Mesendoderm (in vitro differentiated cells): ENCODE results near the gene SDK1.

Experiments used
- DNase-seq: peaks from one replicate; pipeline ENCODE4 v3.0.0; 2013
- H2AK5ac ChIP-seq: 2 replicates; pipeline ENCODE4 v1.6.1; 2013; ENCODE audit warnings: low read length, inconsistent platforms
- H2BK120ac ChIP-seq: 2 replicates; pipeline ENCODE4 v1.6.1; 2013; ENCODE audit warnings: low read depth, mild to moderate bottlenecking, low read length, moderate library complexity, mixed read lengths
- H2BK15ac ChIP-seq: replicated peaks from 2 replicates; pipeline ENCODE4 v1.6.1; 2013; ENCODE audit warnings: low read depth, mild to moderate bottlenecking, moderate library complexity
- H2BK5ac ChIP-seq: 2 replicates; pipeline ENCODE4 v1.6.1; 2013; ENCODE audit warnings: low read length, inconsistent platforms
- H3K18ac ChIP-seq: 2 replicates; pipeline ENCODE4 v1.6.1; 2013; ENCODE audit warnings: mild to moderate bottlenecking, low read length, mixed read lengths
- H3K23ac ChIP-seq: one replicate; pipeline ENCODE4 v1.6.1; 2013; ENCODE audit warnings: low read length
- H3K27ac ChIP-seq: 2 replicates; pipeline ENCODE4 v1.5.1; 2013; ENCODE audit warnings: low read depth, mild to moderate bottlenecking, inconsistent platforms, low read length, moderate library complexity
- H3K27me3 ChIP-seq: 2 replicates; pipeline ENCODE4 v1.6.1; 2013; ENCODE audit warnings: low read length, control low read depth, mild to moderate bottlenecking, inconsistent platforms; ENCODE audit not compliant: insufficient read depth, poor library complexity
- H3K36me3 ChIP-seq: 2 replicates; pipeline ENCODE4 v1.6.1; 2013; ENCODE audit warnings: low read length, inconsistent platforms; ENCODE audit not compliant: control insufficient read depth, insufficient read depth
- H3K4ac ChIP-seq: one replicate; pipeline ENCODE4 v1.6.1; 2013; ENCODE audit warnings: low read depth, mild to moderate bottlenecking, low read length, moderate library complexity
- H3K4me1 ChIP-seq: 2 replicates; pipeline ENCODE4 v1.6.1; 2013; ENCODE audit warnings: low read depth, low read length, inconsistent platforms; ENCODE audit not compliant: control insufficient read depth
- H3K4me2 ChIP-seq: 2 replicates; pipeline ENCODE4 v1.6.1; 2013; ENCODE audit warnings: low read length
- H3K4me3 ChIP-seq: 2 replicates; pipeline ENCODE4 v1.5.1; 2013; ENCODE audit warnings: mild to moderate bottlenecking, low read length
- H3K56ac ChIP-seq: one replicate; pipeline ENCODE4 v1.6.1; 2013; ENCODE audit warnings: low read length
- H3K79me1 ChIP-seq: 2 replicates; pipeline ENCODE4 v1.6.1; 2013; ENCODE audit warnings: low read length, inconsistent platforms
- H3K79me2 ChIP-seq: 2 replicates; pipeline ENCODE4 v1.6.1; 2013; ENCODE audit warnings: mild to moderate bottlenecking, low read length; ENCODE audit not compliant: control insufficient read depth, insufficient read depth
- H3K9ac ChIP-seq: 2 replicates; pipeline ENCODE4 v1.6.1; 2013; ENCODE audit warnings: low read length, inconsistent platforms
- H4K5ac ChIP-seq: one replicate; pipeline ENCODE4 v1.6.1; 2013; ENCODE audit warnings: low read length
- H4K8ac ChIP-seq: one replicate; pipeline ENCODE4 v1.6.1; 2013; ENCODE audit warnings: low read depth, mild to moderate bottlenecking, control low read depth, low read length, moderate library complexity
- WGBS: extraction: QIAGEN DNeasy Blood & Tissue Kit; methylation state at CpG from one replicate; pipeline ENCODE4 v1.1.7; 2013; ENCODE audit warnings: low lambda C conversion rate, missing lambda C conversion rate; ENCODE audit not compliant: insufficient coverage; ENCODE audit errors: extremely low coverage; 5-methylcytosine and 5-hydroxymethylcytosine counted together

Gene SDK1

GRCh38 chr7:4079366-4079765, 778.3 kb downstream of the SDK1 start:
- WGBS: no CpG with 5 or more reads among the region's 11 CpGs
- Histone ChIP-seq H3K27me3 (no peaks in the 10 kb centered on the region), H3K18ac (no peak overlapping the region), H3K4me2 (no peak overlapping the region), H2AK5ac (no peak overlapping the region), H3K9ac (no peak overlapping the region), H4K5ac (no peak overlapping the region), H2BK15ac (no peak overlapping the region), H3K36me3 (no peaks in the 10 kb centered on the region), H3K4me1 (no peaks in the 10 kb centered on the region), H3K27ac (no peak overlapping the region), H3K79me1 (no peaks in the 10 kb centered on the region), H3K56ac (no peak overlapping the region), H3K23ac (no peak overlapping the region), H2BK5ac (no peak overlapping the region), H3K4ac (no peak overlapping the region), H3K79me2 (no peaks in the 10 kb centered on the region), H3K4me3 (no peak overlapping the region), H4K8ac (no peak overlapping the region), H2BK120ac (no peak overlapping the region)
- DNase-seq: no peak

- Histone ChIP-seq H3K4ac (no peak overlapping the region), H2BK120ac (no peak overlapping the region), H3K4me2 (no peak overlapping the region), H3K4me1 (no peaks in the 10 kb centered on the region), H3K79me1 (no peaks in the 10 kb centered on the region), H2AK5ac (no peak overlapping the region), H3K4me3 (no peak overlapping the region), H3K18ac (no peak overlapping the region), H3K79me2 (no peaks in the 10 kb centered on the region), H3K27me3 (no peaks in the 10 kb centered on the region), H4K5ac (no peak overlapping the region), H3K56ac (no peak overlapping the region), H3K27ac (no peak overlapping the region), H3K36me3 (no peaks in the 10 kb centered on the region), H4K8ac (no peak overlapping the region), H2BK5ac (no peak overlapping the region), H3K9ac (no peak overlapping the region), H2BK15ac (no peak overlapping the region), H3K23ac (no peak overlapping the region)
- DNase-seq: no peak
- no CpG with 5 or more reads among the region's 13 CpGs for WGBS
These were observed 778.9 kb downstream of the SDK1 start for GRCh38 chr7:4079956-4080355.

- no CpG with 5 or more reads among the region's 13 CpGs for WGBS
- H4K8ac ChIP-seq: no peak overlapping the region
- no peaks in the 10 kb centered on the region for H3K4me1 ChIP-seq
- no peak overlapping the region for H3K4me2 ChIP-seq
- DNase-seq: no peak
- H2BK15ac ChIP-seq: no peak overlapping the region
- H3K27ac ChIP-seq: no peak overlapping the region
- no peak overlapping the region for H3K4me3 ChIP-seq
- H3K56ac ChIP-seq: no peak overlapping the region
- no peaks in the 10 kb centered on the region for H3K79me1 ChIP-seq
- H3K23ac ChIP-seq: no peak overlapping the region
- no peak overlapping the region for H2BK120ac ChIP-seq
- H3K9ac ChIP-seq: no peak overlapping the region
- no peak overlapping the region for H3K18ac ChIP-seq
- no peak overlapping the region for H2AK5ac ChIP-seq
- no peaks in the 10 kb centered on the region for H3K79me2 ChIP-seq
- no peaks in the 10 kb centered on the region for H3K36me3 ChIP-seq
- no peak overlapping the region for H4K5ac ChIP-seq
- no peak overlapping the region for H2BK5ac ChIP-seq
- no peaks in the 10 kb centered on the region for H3K27me3 ChIP-seq
- no peak overlapping the region for H3K4ac ChIP-seq
These were observed 779.9 kb downstream of the SDK1 start for GRCh38 chr7:4080954-4081353.

- no CpG with 5 or more reads among the region's 1 CpG for WGBS
- no peak overlapping the region for H2AK5ac ChIP-seq
- H2BK120ac ChIP-seq: no peak overlapping the region
- no peak overlapping the region for H3K27ac ChIP-seq
- H3K23ac ChIP-seq: no peak overlapping the region
- H3K56ac ChIP-seq: no peak overlapping the region
- H3K27me3 ChIP-seq: no peaks in the 10 kb centered on the region
- no peak overlapping the region for H4K8ac ChIP-seq
- H3K4me3 ChIP-seq: no peak overlapping the region
- H3K9ac ChIP-seq: no peak overlapping the region
- H4K5ac ChIP-seq: no peak overlapping the region
- H3K4me1 ChIP-seq: no peaks in the 10 kb centered on the region
- H3K79me2 ChIP-seq: no peaks in the 10 kb centered on the region
- DNase-seq: no peak
- no peak overlapping the region for H3K4ac ChIP-seq
- H2BK15ac ChIP-seq: no peak overlapping the region
- H3K18ac ChIP-seq: no peak overlapping the region
- H3K36me3 ChIP-seq: no peaks in the 10 kb centered on the region
- no peak overlapping the region for H2BK5ac ChIP-seq
- H3K4me2 ChIP-seq: no peak overlapping the region
- H3K79me1 ChIP-seq: no peaks in the 10 kb centered on the region
These were observed 782.5 kb downstream of the SDK1 start for GRCh38 chr7:4083513-4083912.

- Histone ChIP-seq H3K18ac (no peak overlapping the region), H3K4me3 (no peak overlapping the region), H3K9ac (no peak overlapping the region), H3K79me2 (no peaks in the 10 kb centered on the region), H3K79me1 (no peaks in the 10 kb centered on the region), H2AK5ac (no peak overlapping the region), H4K5ac (no peak overlapping the region), H2BK5ac (no peak overlapping the region), H3K4ac (no peak overlapping the region), H3K27ac (no peak overlapping the region), H3K4me1 (no peaks in the 10 kb centered on the region), H2BK15ac (no peak overlapping the region), H3K36me3 (no peaks in the 10 kb centered on the region), H3K27me3 (no peaks in the 10 kb centered on the region), H2BK120ac (no peak overlapping the region), H4K8ac (no peak overlapping the region), H3K23ac (no peak overlapping the region), H3K56ac (no peak overlapping the region), H3K4me2 (no peak overlapping the region)
- WGBS: no CpG with 5 or more reads among the region's 6 CpGs
- no peak for DNase-seq
These were observed 783.2 kb downstream of the SDK1 start for GRCh38 chr7:4084271-4084670.

GRCh38 chr7:4085937-4086691, 785.1 kb downstream of the SDK1 start:
- Histone ChIP-seq H4K8ac (no peak overlapping the region), H3K27me3 (no peaks in the 10 kb centered on the region), H3K9ac (no peak overlapping the region), H3K4me1 (no peaks in the 10 kb centered on the region), H2BK15ac (no peak overlapping the region), H3K79me1 (no peaks in the 10 kb centered on the region), H3K4me3 (no peak overlapping the region), H3K23ac (no peak overlapping the region), H4K5ac (no peak overlapping the region), H3K56ac (no peak overlapping the region), H3K36me3 (no peaks in the 10 kb centered on the region), H3K4me2 (no peak overlapping the region), H3K79me2 (no peaks in the 10 kb centered on the region), H2AK5ac (no peak overlapping the region), H3K18ac (no peak overlapping the region), H3K4ac (no peak overlapping the region), H3K27ac (no peak overlapping the region), H2BK5ac (no peak overlapping the region), H2BK120ac (no peak overlapping the region)
- WGBS: no CpG with 5 or more reads among the region's 12 CpGs
- no peak for DNase-seq
